Coronary artery (tissue), 2 donors: ENCODE data around the gene IDUA.

Experiments
- DNase-seq: peaks from one replicate; pipeline ENCODE4 v3.0.0-alpha.2; 2017; ENCODE audit warnings: low spot score
- H3K27ac ChIP-seq, 2 donors: fragments of 200-600 bp; sonication (generic); one replicate each; pipeline ENCODE4 v1.5.1; 2016 to 2019
- H3K4me3 ChIP-seq: fragments of 200-600 bp; sonication (generic); 2 replicates; pipeline ENCODE4 v1.5.1; 2016; ENCODE audit warnings: mild to moderate bottlenecking, moderate library complexity
- CTCF ChIP-seq: fragments of 200-600 bp; sonication (generic); IDR thresholded peaks from one replicate; pipeline ENCODE4 v1.5.1; 2019; ENCODE audit warnings: antibody characterized with exemption

The IDUA gene

GRCh38 chr4:952881-953573 lies 33.8 kb upstream of the IDUA start:
- no peak overlapping the region for H3K4me3 ChIP-seq
- no peak for DNase-seq
- H3K27ac ChIP-seq, result no peak overlapping the region
- no peak for TF ChIP-seq CTCF

GRCh38 chr4:953574-953915 lies 33.3 kb upstream of the IDUA start:
- no peak for TF ChIP-seq CTCF
- H3K4me3 ChIP-seq, result no peak overlapping the region
- H3K27ac ChIP-seq, result no peak overlapping the region
- no peak for DNase-seq

GRCh38 chr4:954211-955020 lies 32.4 kb upstream of the IDUA start:
- no peak for TF ChIP-seq CTCF
- H3K27ac ChIP-seq, result no peak overlapping the region
- DNase-seq, result no peak
- no peak overlapping the region for H3K4me3 ChIP-seq

GRCh38 chr4:955161-955921 lies 31.5 kb upstream of the IDUA start:
- no peak overlapping the region for H3K4me3 ChIP-seq
- no peak overlapping the region for H3K27ac ChIP-seq
- DNase-seq, result no peak
- TF ChIP-seq CTCF, result no peak

- Histone ChIP-seq H3K27ac (no peak overlapping the region), H3K4me3 (no peak overlapping the region)
- no peak for DNase-seq
- TF ChIP-seq CTCF, result no peak
Observed at GRCh38 chr4:955931-956381, 30.9 kb upstream of the IDUA start.

- TF ChIP-seq CTCF, result no peak
- DNase-seq, result no peak
- H3K4me3 ChIP-seq, result no peak overlapping the region
- no peak overlapping the region for H3K27ac ChIP-seq
Observed at GRCh38 chr4:956531-957230, 30.2 kb upstream of the IDUA start.
